Measurements from ENCODE around the gene SCN4A. TPM values are rescaled to one million over a fixed set of nuclear protein-coding genes. Genes with fewer than 3 reads are reported as not detected.

The SCN4A gene
- total RNA-seq, 2 donors from 2014 or later = 3.9 to 4.4 TPM

DNA sequence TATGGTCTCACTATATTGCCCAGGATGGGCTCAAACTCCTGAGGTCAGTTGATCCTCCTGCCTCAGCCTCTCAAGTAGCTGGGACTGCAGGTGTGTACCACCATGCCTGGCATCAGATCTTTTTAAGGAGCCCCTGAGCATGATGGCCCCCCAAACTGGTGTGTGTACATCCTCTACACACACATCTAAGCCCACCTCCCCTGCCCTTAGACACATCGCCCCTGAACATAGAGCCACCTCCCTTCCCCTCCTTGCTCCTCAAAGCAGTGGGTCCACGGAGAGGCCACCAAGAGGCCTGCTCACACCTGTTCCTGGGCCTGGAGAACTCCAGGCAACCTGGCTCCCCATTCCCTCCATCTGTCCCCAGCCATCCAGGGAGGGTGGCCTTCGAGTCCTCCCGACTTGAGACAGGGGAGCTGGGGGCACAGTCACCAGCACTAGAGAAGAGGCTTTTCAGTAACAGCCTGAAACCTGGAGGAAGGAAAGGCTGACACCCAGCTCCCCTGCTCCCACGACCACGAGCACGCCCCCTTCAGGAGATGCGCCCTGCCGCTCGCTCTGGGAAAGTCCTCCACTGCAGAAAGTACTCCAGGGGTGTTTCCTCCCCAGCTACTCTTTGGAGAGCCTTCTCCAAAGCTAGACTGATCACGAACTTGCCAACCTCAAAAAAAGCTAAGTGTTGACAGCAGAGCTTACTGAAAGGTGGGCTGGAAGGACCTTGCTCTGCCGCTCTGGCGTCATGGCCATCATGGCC, 12.8 kb upstream of the SCN4A start:
- peaks cover 1% of the 10 kb centered on the region for H3K36me3 Mint-ChIP-seq (ENCODE audit: low read depth)
- peak; percentile 88 for DNase-seq
- Histone ChIP-seq H3K4me1 (ENCODE audit: control insufficient read depth, insufficient read depth, low read length) (no peaks in the 10 kb centered on the region), H3K4me3 (ENCODE audit: low read length) (no peak overlapping the region), H3K36me3 (ENCODE audit: control insufficient read depth, insufficient read depth, low read length) (no peaks in the 10 kb centered on the region), H3K9me3 (ENCODE audit: control insufficient read depth, low read length) (no peaks in the 10 kb centered on the region), H3K27me3 (ENCODE audit: control insufficient read depth, insufficient read depth, low read length, poor library complexity, severe bottlenecking) (no peaks in the 10 kb centered on the region), H3K27ac (ENCODE audit: low read depth, low read length) (no peak overlapping the region), H3K9ac (ENCODE audit: extremely low read depth, low read length, poor library complexity, severe bottlenecking) (no peak overlapping the region)
- H3K27me3 Mint-ChIP-seq (ENCODE audit: insufficient read depth) = no peaks in the 10 kb centered on the region
- 73 to 84% methylated on average over 5 to 13 of the region's 13 CpGs for WGBS, 2 experiments (ENCODE audit: insufficient coverage in 1 of 2, insufficient read length in 1 of 2)
- H3K9me3 Mint-ChIP-seq = peaks cover 19% of the 10 kb centered on the region
- H3K4me3 Mint-ChIP-seq = no peak overlapping the region
- peaks cover 6% of the 10 kb centered on the region for H3K4me1 Mint-ChIP-seq
- TF ChIP-seq, protein P1, sequence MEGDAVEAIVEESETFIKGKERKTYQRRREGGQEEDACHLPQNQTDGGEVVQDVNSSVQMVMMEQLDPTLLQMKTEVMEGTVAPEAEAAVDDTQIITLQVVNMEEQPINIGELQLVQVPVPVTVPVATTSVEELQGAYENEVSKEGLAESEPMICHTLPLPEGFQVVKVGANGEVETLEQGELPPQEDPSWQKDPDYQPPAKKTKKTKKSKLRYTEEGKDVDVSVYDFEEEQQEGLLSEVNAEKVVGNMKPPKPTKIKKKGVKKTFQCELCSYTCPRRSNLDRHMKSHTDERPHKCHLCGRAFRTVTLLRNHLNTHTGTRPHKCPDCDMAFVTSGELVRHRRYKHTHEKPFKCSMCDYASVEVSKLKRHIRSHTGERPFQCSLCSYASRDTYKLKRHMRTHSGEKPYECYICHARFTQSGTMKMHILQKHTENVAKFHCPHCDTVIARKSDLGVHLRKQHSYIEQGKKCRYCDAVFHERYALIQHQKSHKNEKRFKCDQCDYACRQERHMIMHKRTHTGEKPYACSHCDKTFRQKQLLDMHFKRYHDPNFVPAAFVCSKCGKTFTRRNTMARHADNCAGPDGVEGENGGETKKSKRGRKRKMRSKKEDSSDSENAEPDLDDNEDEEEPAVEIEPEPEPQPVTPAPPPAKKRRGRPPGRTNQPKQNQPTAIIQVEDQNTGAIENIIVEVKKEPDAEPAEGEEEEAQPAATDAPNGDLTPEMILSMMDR (conservative IDR thresholded peaks at IDR 0.05) = peak; percentile 66
- no peak overlapping the region for H3K27ac Mint-ChIP-seq

- no peak for DNase-seq
- Histone ChIP-seq H3K9ac (ENCODE audit: extremely low read depth, low read length, poor library complexity, severe bottlenecking) (no peak overlapping the region), H3K27ac (ENCODE audit: low read depth, low read length) (no peak overlapping the region), H3K4me1 (ENCODE audit: control insufficient read depth, insufficient read depth, low read length) (no peaks in the 10 kb centered on the region), H3K36me3 (ENCODE audit: control insufficient read depth, insufficient read depth, low read length) (no peaks in the 10 kb centered on the region), H3K4me3 (ENCODE audit: low read length) (no peak overlapping the region), H3K27me3 (ENCODE audit: control insufficient read depth, insufficient read depth, low read length, poor library complexity, severe bottlenecking) (no peaks in the 10 kb centered on the region), H3K9me3 (ENCODE audit: control insufficient read depth, low read length) (no peaks in the 10 kb centered on the region)
- H3K4me1 Mint-ChIP-seq = peaks cover 6% of the 10 kb centered on the region
- WGBS, 2 experiments (ENCODE audit: insufficient coverage in 1 of 2, insufficient read length in 1 of 2) = 91 to 100% methylated on average over 1 to 16 of the region's 16 CpGs
- no peaks in the 10 kb centered on the region for H3K27me3 Mint-ChIP-seq (ENCODE audit: insufficient read depth)
- no peak overlapping the region for H3K4me3 Mint-ChIP-seq
- TF ChIP-seq, protein P1 (conservative IDR thresholded peaks at IDR 0.05) = no peak
- H3K36me3 Mint-ChIP-seq (ENCODE audit: low read depth) = peaks cover 1% of the 10 kb centered on the region
- H3K27ac Mint-ChIP-seq = no peak overlapping the region
- peaks cover 19% of the 10 kb centered on the region for H3K9me3 Mint-ChIP-seq
These were observed 12.1 kb upstream of the SCN4A start for GRCh38 chr17:63984651-63985386.

DNA sequence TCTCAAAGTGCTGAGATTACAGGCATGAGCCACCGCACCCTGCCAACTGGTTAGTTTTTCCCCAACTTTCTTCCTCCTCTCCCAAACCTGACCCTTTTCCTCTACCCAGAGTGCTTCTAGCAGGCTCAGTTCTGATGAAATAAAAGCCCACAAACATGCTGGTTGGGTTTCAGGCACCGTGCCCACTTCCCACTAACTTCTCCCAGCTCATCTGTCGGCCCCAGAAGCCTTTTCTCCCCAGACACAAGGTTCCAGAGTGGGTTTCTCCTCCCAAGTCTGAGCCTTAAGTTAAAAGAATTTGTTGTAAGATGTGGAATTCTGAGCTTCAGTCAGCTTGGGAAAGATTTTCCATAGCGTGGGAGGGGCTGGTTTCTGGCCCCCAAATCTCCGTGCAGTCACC, 11.5 kb upstream of the SCN4A start:
- H3K9me3 Mint-ChIP-seq = peaks cover 19% of the 10 kb centered on the region
- H3K27ac ChIP-seq (ENCODE audit: low read depth, low read length) = no peak overlapping the region
- TF ChIP-seq, protein P1 (conservative IDR thresholded peaks at IDR 0.05) = no peak
- no peak overlapping the region for H3K9ac ChIP-seq (ENCODE audit: extremely low read depth, low read length, poor library complexity, severe bottlenecking)
- H3K4me3 ChIP-seq (ENCODE audit: low read length) = no peak overlapping the region
- H3K27ac Mint-ChIP-seq = no peak overlapping the region
- no peaks in the 10 kb centered on the region for H3K4me1 ChIP-seq (ENCODE audit: control insufficient read depth, insufficient read depth, low read length)
- H3K9me3 ChIP-seq (ENCODE audit: control insufficient read depth, low read length) = no peaks in the 10 kb centered on the region
- no peaks in the 10 kb centered on the region for H3K27me3 Mint-ChIP-seq (ENCODE audit: insufficient read depth)
- H3K36me3 ChIP-seq (ENCODE audit: control insufficient read depth, insufficient read depth, low read length) = no peaks in the 10 kb centered on the region
- H3K4me3 Mint-ChIP-seq = no peak overlapping the region
- peaks cover 1% of the 10 kb centered on the region for H3K36me3 Mint-ChIP-seq (ENCODE audit: low read depth)
- 91 to 94% methylated on average over 3 to 5 of the region's 5 CpGs for WGBS, 2 experiments (ENCODE audit: insufficient coverage in 1 of 2, insufficient read length in 1 of 2)
- DNase-seq = no peak
- H3K4me1 Mint-ChIP-seq = peaks cover 6% of the 10 kb centered on the region
- no peaks in the 10 kb centered on the region for H3K27me3 ChIP-seq (ENCODE audit: control insufficient read depth, insufficient read depth, low read length, poor library complexity, severe bottlenecking)

Measured in endodermal cell (in vitro differentiated cells).